Dedifferentiated amniotic fluid mesenchymal stem cell (primary cell): Measurements from ENCODE around the gene DYSF.
"Not testable (repeated sequence)": the region's sequence is repeated elsewhere in the genome, so short reads cannot be mapped to it uniquely, and the experiment has no call there.

ENCODE experiments used
- DNase-seq: peaks from one replicate; pipeline ENCODE4 v3.0.0-alpha.2; 2016; ENCODE audit errors: extremely low spot score

Gene DYSF

DNA sequence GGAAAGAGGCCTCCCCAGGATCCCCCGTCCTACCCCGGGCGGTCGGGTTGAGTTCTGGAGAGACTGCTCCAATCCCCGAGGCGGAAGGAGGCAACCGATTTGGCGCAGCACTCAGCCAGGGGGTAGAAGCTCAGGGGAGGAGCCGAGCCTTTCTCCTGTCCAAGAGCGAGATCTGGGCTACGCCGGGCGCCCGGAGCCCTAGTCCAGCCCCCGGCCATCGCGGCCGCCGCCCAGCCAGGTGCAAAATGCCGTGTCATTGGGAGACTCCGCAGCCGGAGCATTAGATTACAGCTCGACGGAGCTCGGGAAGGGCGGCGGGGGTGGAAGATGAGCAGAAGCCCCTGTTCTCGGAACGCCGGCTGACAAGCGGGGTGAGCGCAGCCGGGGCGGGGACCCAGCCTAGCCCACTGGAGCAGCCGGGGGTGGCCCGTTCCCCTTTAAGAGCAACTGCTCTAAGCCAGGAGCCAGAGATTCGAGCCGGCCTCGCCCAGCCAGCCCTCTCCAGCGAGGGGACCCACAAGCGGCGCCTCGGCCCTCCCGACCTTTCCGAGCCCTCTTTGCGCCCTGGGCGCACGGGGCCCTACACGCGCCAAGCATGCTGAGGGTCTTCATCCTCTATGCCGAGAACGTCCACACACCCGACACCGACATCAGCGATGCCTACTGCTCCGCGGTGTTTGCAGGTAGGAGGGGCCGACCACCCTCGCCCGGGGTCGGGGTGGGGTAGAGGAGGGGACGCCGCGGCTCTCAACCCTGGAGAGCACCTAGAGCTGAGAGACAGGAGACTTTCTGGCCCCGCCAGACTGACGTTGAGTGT, at the start of gene DYSF:
Gene DYSF (plus strand): TSS at position 158 of the 817 bp plus-strand sequence.
- no peak for DNase-seq

DNA sequence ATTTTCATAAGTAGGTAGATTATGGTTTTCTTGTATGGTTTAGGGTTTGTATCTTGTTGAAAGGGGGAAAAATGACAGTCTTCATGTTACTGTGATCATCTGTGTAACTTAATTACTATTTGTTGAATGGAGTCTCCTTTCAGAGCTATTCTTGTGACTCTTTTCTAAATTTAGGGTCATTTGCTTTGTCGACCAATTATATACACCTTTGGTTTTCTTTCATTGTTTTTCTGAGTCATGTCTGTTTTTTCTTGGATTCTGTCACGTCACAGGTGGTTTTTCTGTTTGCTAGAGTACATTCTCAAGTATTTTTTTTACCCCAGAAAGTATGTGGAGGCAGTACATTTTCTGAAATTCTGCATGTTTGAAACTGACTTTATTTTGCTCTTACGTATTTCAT, 43.8 kb upstream of the DYSF start:
- DNase-seq = no peak

DNA sequence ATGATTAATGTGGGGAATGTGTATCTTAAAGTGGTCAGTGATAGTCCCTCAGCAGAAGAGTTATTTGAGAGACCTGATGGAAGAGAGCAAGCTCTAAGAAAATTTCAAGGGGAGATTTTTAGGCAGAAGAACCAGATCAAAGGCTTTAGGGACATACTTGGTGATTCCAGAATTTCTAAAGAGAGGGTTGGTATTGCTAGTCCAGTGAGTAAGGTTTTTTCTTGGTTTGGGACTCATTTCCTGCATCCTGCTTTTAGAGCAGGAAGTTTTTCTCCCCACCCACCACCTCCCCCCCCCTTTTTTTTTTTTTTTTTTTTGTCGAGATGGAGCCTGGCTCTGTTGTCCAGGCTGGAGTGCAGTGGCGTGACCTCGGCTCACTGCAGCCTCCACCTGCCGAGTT, 42.7 kb upstream of the DYSF start:
- no peak for DNase-seq

DNA sequence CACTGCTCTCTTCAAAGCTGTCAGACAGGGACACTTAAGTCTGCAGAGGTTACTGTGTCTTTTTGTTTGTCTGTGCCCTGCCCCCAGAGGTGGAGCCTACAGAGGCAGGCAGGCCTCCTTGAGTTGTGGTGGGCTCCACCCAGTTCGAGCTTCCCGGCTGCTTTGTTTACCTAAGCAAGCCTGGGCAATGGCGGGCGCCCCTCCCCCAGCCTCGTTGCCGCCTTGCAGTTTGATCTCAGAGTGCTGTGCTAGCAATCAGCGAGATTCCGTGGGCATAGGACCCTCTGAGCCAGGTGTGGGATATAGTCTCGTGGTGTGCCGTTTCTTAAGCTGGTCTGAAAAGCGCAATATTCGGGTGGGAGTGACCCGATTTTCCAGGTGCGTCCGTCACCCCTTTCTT, 36.5 kb upstream of the DYSF start:
- not testable (repeated sequence) for DNase-seq

DNA sequence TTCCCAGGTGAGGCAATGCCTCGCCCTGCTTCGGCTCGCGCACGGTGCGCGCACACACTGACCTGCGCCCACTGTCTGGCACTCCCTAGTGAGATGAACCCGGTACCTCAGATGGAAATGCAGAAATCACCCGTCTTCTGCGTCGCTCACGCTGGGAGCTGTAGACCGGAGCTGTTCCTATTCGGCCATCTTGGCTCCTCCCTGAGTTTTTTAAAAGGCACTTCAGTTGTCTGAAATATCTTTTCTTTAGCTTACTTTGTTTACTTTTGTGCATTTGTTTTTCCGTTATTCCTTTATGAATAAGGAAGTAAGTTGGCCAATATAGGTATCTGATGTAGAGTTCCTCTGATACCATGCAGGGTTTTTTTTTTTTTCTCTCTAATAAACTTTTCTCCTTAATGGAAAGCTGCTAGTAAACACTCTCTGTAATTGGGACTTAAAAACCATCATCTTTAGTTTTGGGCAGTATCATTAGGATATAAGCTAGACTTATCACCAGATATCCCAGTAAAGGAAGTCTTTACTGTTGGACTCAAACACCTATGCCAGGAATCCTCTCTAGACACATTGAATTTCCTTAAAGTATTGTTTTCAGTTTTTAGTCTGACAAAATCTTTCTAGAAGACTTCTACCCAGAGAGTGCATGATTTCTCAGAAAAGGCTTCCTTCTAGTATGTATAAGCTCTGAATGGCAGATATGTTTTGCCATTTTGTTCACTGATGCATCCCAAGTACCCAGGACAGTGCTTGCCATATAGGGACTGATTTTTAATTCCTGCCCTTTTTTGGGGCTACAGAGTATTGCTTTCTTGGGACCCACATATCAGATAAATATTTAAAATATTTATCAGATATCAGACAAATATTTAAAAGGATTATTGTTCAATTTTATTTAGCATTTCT, 35.8 kb upstream of the DYSF start:
- DNase-seq = no peak

DNA sequence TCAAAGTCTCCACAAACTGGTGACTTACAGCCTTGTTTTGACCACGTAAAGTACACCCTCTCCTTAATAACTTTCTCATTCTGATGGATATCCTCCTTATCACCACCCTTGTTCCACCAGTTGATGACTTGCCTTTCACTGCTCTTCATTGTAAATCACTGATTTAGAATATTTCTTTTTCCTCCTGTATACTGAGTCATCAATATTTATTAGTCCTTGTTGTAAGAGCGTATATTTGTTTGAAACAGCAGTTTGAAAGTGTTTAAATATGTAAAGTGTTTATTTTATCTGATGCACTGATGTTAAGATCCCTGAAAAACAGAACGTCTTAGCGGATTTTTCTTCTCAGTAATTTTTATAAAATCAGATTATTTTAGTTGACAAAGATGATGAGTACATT, 34.2 kb upstream of the DYSF start:
- no peak for DNase-seq

DNA sequence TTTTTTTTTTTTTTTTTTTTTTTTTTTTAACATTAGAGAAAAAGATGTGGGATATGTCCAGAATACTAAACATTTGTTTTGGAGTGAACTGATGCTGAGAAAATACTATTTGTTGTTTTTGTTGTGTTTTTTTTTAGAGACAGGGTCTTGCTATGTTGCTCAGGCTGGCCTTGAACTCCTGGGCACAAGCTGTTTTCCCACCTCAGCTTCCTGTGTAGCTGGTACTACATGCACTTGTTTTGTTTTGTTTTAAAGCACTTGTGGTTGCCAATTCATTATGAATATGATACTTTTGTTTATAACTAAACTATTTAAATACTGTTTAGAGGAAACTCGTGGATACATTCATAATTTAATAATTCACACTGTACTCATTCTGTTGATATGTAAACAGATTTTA, 33.4 kb upstream of the DYSF start:
- DNase-seq = no peak

DNA sequence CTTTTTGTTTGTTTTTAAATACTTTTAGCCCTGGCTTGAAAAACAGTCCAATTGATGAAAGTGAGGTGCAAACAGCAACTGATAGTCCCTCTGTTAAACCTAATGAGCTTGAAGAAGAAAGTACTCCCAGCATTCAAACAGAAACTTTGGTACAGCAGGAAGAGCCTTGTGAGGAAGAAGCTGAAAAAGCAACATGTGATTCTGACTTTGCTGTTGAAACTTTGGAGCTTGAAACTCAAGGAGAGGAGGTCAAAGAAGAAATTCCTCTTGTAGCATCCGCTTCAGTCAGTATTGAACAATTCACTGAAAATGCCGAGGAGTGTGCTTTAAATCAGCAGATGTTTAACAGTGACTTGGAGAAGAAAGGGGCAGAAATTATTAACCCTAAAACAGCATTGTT, 30.6 kb upstream of the DYSF start:
- DNase-seq = no peak

DNA sequence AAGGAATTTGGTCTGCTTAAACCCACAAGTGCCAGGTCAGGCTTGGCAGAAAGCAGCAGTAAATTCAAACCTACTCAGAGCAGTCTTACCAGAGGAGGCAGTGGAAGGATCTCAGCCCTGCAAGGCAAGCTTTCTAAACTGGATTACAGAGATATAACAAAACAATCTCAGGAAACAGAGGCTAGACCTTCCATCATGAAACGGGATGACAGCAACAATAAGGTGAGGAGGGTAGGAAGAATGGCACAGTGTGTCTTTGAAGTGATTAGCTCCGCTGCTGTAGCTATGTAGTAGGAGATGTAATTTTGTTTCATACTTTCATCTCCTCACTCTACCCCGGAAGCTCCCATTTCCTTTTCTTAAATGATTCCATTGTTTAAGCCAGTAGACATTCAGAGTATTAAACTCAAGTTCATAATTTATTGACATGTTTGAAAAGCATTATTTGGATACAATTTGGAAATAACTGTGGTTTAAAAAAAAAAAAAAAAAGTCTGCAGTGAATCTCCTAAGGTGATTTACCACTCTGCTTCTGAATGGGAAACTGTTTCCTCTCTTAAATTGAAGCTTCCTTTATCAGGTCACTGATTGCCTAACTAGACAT, 29.4 kb upstream of the DYSF start:
- no peak for DNase-seq

DNA sequence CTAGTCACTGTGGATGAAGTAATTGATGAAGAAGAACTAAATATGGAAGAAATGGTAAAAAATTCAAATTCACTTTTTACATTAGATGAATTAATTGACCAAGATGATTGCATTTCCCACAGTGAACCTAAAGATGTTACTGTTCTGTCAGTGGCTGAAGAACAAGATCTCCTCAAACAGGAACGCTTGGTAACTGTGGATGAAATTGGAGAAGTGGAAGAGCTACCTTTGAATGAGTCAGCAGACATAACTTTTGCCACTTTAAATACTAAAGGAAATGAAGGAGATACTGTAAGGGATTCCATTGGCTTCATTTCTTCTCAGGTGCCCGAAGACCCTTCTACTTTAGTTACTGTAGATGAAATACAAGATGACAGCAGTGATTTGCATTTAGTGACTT, 26.6 kb upstream of the DYSF start:
- no peak for DNase-seq

DNA sequence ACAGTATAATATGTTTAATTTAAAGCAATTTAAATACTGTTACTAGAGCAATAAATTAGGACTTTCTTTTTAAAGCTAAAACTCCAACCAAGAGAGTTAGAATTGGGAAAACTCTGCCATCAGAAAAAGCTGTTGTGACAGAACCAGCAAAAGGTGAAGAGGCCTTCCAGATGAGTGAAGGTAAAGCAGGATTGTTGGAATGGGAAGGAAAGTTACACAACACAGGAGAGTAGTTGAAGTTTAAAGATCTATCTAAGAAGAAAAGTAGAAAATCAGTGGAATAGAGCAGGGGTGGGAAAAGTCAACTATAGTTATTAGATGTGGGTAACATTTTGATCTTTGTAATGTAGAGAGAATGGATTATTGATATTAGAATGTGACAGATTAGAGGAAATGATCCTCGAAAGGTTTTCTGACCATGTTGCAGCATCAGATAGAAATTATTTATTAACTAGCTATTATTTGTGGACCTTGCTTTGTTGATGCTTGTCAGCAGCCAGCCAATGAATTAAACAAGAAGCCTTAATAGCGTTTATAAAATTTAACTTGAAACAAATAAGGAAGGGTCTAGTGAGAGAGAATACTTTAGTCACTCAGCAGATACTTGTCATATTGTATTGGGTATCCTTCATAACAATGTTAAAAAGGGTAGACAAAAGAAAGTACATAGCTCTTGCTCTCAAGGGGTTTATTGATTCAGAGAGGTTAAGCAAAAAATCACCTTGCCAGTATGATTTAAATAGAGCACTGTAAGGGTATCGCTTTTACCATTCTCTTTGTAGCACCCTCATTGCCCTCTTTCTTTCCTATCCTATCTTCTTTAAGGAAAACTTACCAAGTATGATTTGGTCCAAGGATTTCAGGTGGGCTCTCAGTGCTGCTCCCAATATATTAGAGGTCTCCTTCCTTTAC, 24.6 kb upstream of the DYSF start:
- DNase-seq = no peak

DNA sequence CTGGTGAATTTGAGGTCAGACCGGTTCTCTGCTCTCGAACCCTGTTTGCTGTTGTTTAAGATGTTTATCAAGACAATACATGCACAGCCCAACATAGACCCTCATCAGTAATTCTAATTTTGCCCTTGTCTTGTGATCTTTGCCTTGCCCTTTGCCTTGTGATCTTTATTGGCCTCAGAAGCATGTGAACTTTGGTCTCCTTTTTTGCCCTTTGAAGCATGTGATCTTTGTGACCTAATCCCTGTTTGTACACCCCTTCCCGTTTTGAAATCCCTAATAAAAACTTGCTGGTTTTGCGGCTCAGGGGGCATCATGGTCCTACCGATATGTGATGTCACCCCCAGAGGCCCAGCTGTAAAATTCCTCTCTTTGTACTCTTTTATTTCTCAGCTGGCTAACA, 8.2 kb upstream of the DYSF start:
- DNase-seq = not testable (repeated sequence)

DNA sequence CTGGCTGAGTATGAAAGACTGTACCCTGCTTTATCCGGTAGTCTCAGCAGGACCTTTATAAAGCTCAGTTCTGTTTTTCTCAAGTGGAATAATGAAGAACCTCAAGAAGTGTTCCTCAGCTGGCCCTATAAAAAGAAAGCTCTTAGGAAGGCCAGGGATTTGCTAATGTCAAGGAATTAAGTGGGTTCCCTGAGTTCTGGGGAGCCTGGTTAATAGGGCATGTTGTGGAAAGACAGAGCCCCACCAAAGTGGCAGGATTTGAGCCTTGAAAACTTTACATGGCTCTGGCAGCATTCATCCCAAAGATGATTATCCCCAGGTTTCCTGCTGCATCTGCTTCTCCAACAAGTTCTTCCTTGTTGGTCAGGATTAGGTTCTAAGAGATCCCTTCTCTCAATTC, 6.9 kb upstream of the DYSF start:
- no peak for DNase-seq

DNA sequence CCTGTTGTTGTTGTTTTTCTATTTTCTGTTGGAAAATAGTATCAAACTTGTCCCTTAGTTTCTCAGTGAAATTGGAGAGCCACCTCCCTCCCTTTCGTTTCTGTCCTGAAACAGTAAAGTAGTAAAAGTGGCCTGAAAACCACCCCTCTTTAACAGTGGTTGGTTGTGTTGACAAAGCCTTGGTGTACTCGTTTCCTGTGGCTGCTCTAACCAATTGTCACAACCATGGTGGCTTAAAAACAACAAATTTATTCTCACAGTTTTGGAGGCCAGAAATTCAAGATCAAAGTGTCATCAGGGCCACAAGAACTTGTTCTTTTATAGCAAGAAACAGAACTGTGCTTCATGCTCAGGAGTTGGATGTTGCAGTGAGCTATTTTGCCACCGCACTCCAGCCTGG, 4.0 kb upstream of the DYSF start:
- DNase-seq = no peak

DNA sequence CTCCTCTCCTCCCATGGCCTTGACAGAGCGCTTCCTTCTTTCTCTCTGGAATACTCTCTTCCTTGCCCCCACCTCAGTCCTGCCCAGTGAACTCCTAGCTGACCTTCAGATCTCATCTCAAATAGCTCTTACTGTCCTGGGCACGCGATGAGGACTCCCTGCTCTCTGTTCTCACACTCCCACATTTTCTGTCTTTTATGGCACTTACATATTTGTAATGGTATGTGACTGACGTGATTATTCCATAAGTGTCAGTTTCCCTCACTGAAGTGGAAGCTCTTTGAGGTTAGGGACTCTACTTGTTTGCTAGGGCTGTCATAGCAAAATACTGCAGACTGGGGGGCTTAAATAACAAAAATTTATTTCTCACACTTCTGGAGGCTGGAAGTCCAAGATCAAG, 1.7 kb upstream of the DYSF start:
- no peak for DNase-seq

DNA sequence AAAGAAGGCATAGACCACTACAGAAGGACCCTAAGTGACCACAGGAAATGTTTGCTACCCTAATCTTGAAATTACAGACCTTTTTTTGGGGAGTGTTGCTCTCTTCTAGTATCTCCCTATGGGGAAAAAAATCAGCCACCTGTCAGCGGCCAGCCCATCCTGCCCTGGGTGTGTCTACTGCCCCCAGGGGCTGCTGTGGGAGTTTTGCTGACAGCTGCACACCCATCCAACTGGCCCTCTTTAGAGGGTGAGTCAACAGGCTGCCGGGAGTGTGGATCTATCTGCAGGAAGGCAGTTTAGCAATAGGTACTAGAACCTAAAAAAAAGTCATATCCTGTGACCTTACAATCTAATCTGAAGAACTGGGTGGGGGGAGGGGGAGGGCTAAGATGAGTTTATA, 796 bp upstream of the DYSF start:
- no peak for DNase-seq

DNA sequence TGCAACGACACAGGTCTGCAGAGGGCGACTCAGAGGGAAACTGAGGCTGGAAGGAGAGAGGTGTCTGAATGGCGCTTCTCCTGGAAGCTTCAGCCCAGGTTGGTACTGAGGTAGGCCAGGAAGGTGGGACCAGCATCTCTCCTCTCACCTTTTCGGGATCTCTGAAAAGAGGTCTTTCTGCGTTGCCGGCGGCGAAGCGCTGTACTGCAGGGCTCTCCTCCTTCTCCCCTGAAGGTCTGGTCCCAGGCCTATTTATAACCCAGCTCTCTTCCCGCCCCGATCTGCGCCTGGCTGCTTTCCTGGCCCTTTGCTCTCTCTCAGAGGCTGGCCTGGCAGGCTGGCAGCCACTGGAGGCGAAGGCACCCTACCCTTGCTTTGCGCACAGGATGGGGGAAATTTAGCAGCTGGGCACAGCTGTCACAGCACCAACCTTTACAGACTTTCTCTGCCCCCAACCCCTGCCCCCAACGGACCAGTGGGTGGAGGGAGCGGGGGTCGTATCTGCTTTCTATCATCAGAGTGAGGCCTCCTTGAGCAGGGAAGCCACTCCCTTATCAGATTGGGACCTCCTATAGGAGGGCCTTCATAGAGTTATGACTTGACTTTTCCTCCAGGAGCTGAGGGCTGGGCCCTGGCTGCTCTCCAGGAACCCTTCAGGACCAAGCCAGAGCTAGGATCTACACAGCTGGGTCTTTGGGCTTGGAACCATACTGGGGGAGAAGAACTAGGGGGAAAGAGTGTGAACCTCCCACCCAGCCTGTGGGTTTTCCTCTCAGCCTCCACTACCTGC, 1.1 kb downstream of the DYSF start:
- no peak for DNase-seq

DNA sequence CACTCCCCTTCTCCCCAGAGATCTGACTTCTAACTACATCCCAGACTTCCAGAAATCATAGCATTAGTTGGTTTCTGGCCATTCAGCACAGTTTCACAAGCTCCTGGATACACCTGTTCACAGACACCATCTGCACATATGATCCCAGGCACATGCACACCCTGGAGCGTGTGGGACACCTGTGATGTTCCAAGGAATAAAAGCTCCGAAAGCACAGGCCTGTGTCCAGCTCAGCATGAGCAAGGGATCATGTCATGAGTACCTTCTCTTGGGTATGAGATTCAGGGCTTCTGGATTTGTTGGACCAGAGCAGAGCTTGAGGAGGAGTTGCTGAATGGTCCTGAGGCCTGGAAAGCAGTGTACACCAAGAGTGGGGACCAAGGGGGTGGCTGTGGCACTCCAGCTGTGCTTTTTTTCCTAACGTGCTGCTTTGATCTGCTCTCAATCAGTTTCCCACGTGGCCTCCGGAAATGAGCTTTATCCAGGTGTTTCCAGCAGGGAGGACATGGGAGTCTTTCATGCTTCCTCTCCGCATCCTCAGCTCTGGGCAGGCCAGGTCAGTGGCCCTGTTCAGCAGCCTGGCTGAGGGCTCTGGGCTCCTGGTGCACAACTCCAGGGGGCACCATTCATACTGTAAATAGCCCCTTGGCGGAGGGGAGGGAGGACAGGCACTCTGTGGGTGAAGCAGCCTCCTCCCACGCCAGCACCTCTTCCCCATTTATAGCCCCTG, 1.8 kb downstream of the DYSF start:
- no peak for DNase-seq

DNA sequence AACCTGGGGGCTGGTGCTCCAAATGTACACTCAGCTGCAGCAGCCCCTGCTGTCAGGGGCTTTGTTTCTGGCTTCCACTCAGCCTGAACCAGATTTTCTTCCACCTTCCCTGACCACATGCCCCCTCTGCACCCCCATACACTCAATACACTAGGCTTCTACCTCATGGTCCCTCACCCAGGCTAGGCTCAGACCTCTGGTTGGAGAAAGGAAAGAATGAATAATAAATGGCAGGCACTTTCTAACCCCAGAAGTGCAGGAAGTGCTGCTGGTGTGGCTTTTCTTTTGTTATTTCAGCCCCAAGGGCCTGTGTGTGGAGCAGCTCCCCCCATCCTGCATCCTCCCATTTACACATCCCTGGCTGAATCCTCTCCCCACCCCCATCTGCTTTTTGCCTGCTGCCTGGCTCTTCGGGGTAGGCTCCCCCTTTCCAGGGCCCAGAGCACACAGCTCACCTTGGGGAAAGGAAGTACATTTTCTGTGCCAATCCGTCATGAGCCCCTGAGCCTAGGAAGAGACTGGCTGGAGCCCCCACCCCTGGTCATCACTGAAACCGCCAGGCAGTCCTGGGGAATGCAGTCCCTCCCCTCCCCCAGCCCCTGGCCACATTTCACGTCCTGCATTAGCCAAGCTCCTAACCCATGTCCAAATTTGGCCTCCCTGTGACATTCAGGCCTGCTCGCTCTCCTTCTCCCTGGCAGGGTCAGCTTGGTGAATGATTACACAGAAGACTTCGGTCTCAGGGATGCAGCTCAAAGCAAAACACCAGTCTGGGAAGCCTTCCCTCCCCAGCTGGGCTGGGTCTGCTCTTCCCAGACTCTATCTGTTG, 2.6 kb downstream of the DYSF start:
- DNase-seq = no peak
